Astrocyte (in vitro differentiated cells and primary cell): ENCODE data around the gene ADIG. TPM values are rescaled to one million over a fixed set of nuclear protein-coding genes. Genes with fewer than 3 reads are reported as not detected.

Experiments used
- DNase-seq: peaks from one replicate; pipeline ENCODE4 v3.0.0-alpha.2; 2010; ENCODE audit warnings: low read depth
- FAIRE-seq: peaks from 2 replicates; lab custom pipeline; 2011; peaks lifted over from hg19 to GRCh38; lab: Jason Lieb, UNC
- H2AFZ ChIP-seq: 2 replicates; pipeline ENCODE4 v1.6.0; 2012; ENCODE audit warnings: low read depth, low read length, inconsistent platforms
- H3K27ac ChIP-seq: 2 replicates; pipeline ENCODE4 v1.5.1; 2011; ENCODE audit warnings: low read depth, low read length, inconsistent platforms
- H3K27me3 ChIP-seq: 2 replicates; pipeline ENCODE4 v1.6.0; 2011; ENCODE audit warnings: low read length, inconsistent platforms; ENCODE audit not compliant: insufficient read depth
- H3K36me3 ChIP-seq: 2 replicates; pipeline ENCODE4 v1.5.1; 2011; ENCODE audit warnings: low read length, inconsistent platforms; ENCODE audit not compliant: insufficient read depth
- H3K4me1 ChIP-seq: 2 replicates; pipeline ENCODE4 v1.5.1; 2011; ENCODE audit warnings: low read length, inconsistent platforms; ENCODE audit not compliant: insufficient read depth
- H3K4me2 ChIP-seq: 2 replicates; pipeline ENCODE4 v1.6.0; 2012; ENCODE audit warnings: low read length, inconsistent platforms
- H3K4me3 ChIP-seq: 2 replicates; pipeline ENCODE4 v1.5.1; 2011; ENCODE audit warnings: low read depth, mild to moderate bottlenecking, low read length, inconsistent platforms; ENCODE audit not compliant: insufficient read depth
- H3K79me2 ChIP-seq: 2 replicates; pipeline ENCODE4 v1.6.0; 2012; ENCODE audit warnings: mild to moderate bottlenecking, low read length, inconsistent platforms; ENCODE audit not compliant: insufficient read depth
- H3K9ac ChIP-seq: 2 replicates; pipeline ENCODE4 v1.6.0; 2012; ENCODE audit warnings: mild to moderate bottlenecking, low read length, inconsistent platforms
- H3K9me3 ChIP-seq: 2 replicates; pipeline ENCODE4 v1.5.1; 2012; ENCODE audit warnings: low read depth, mild to moderate bottlenecking, low read length, inconsistent platforms; ENCODE audit not compliant: insufficient read depth
- H4K20me1 ChIP-seq: 2 replicates; pipeline ENCODE4 v1.6.0; 2012; ENCODE audit warnings: low read length, inconsistent platforms; ENCODE audit not compliant: insufficient read depth
- H3K27ac Mint-ChIP-seq: one replicate; pipeline ENCODE4 v1.8.0; 2021; ENCODE audit warnings: mild to moderate bottlenecking, mixed read lengths; ENCODE audit not compliant: unreplicated experiment
- H3K27me3 Mint-ChIP-seq: one replicate; pipeline ENCODE4 v1.8.0; 2021; ENCODE audit warnings: low read depth, mixed read lengths; ENCODE audit not compliant: unreplicated experiment
- H3K36me3 Mint-ChIP-seq: one replicate; pipeline ENCODE4 v1.8.0; 2021; ENCODE audit warnings: low read depth, mixed read lengths; ENCODE audit not compliant: unreplicated experiment
- H3K4me1 Mint-ChIP-seq: one replicate; pipeline ENCODE4 v1.8.0; 2021; ENCODE audit warnings: low read depth, mixed read lengths; ENCODE audit not compliant: unreplicated experiment
- H3K4me3 Mint-ChIP-seq: one replicate; pipeline ENCODE4 v1.8.0; 2021; ENCODE audit warnings: mild to moderate bottlenecking, moderate library complexity, mixed read lengths; ENCODE audit not compliant: unreplicated experiment
- H3K9me3 Mint-ChIP-seq: one replicate; pipeline ENCODE4 v1.8.0; 2021; ENCODE audit warnings: mild to moderate bottlenecking, mixed read lengths; ENCODE audit not compliant: unreplicated experiment
- EZH2 ChIP-seq: IDR thresholded peaks from 2 replicates; pipeline ENCODE4 v1.6.1; 2012; ENCODE audit warnings: mild to moderate bottlenecking, low read length, inconsistent platforms; ENCODE audit not compliant: insufficient read depth
- total RNA-seq: library from RNA; stranded (reverse); gene quantifications from 2 replicates; pipeline ENCODE4 v1.2.1, GENCODE V29; 2021
- TF ChIP-seq, protein P1 (sequence below): IDR thresholded peaks from 2 replicates; pipeline ENCODE4 v1.5.1; 2011; ENCODE audit warnings: low read depth, mild to moderate bottlenecking, inconsistent platforms, low read length, moderate library complexity; ENCODE audit not compliant: insufficient read depth

ADIG gene
- total RNA-seq, 1 donor from 2014 or later: not detected

DNA sequence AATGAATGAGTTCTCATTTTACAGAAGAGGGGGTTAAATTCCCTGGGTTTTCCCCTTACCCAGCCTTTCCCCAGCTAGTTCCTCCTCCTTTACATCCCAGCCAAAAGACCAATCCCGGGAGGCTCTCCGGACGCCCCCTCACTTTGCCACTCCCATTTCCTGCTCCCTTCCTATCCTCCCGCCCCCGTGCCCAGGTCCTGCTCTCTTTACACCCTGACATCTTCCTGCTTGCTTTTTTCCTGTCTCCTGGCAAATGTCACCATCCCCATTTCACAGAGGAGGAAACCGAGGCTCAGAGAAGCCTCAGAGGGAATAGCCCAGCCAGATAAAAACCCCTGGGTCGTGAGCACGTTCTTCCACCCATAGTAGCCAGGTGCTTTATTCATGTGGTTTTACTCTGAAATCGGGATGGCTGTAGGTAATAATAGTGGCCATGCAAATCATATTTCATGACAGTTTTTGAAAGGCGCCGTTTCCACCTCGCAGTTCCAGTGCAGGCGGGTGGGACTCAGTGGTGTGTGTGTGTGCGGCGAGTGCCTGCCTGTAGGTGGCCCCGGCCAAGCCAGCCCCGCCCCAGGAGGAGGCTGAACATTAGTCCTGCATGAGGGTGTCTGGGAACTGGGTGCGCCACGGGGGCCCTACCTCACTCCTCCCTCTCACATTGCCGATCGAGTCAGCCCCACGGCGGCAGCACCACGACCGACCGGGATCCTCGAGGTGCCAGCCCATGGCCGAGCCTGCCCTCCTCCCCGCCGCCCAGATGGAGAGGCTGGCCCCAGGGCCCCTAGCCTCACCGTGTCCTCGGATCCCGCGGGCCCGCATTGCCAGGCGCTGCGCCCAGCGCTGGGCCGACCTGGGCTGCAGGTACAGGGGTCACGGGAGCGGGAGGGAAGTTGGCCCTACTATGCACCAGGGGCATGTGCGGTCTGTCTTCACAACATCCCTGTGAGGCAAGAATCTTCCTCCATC lies 20.5 kb downstream of the ADIG start, which contains the start of gene ARHGAP40:
Gene ARHGAP40 (plus strand): TSS at position 594 of the 969 bp plus-strand sequence.
- H3K27ac ChIP-seq: no peak within 1 kb of the TSS
- H3K4me3 ChIP-seq: no peak within 1 kb of the TSS
- peaks cover 16% of the 10 kb centered on the region for H3K27me3 ChIP-seq
- no peaks in the 10 kb centered on the region for H4K20me1 ChIP-seq
- H3K27ac Mint-ChIP-seq: no peak within 1 kb of the TSS
- DNase-seq: peak; percentile 29
- H2AFZ ChIP-seq: peak within 1 kb of the TSS; percentile 75
- no peaks in the 10 kb centered on the region for H3K36me3 Mint-ChIP-seq
- H3K4me1 ChIP-seq: peaks cover 11% of the 10 kb centered on the region
- H3K9ac ChIP-seq: no peak within 1 kb of the TSS
- H3K4me1 Mint-ChIP-seq: peaks cover 7% of the 10 kb centered on the region
- TF ChIP-seq, protein P1, sequence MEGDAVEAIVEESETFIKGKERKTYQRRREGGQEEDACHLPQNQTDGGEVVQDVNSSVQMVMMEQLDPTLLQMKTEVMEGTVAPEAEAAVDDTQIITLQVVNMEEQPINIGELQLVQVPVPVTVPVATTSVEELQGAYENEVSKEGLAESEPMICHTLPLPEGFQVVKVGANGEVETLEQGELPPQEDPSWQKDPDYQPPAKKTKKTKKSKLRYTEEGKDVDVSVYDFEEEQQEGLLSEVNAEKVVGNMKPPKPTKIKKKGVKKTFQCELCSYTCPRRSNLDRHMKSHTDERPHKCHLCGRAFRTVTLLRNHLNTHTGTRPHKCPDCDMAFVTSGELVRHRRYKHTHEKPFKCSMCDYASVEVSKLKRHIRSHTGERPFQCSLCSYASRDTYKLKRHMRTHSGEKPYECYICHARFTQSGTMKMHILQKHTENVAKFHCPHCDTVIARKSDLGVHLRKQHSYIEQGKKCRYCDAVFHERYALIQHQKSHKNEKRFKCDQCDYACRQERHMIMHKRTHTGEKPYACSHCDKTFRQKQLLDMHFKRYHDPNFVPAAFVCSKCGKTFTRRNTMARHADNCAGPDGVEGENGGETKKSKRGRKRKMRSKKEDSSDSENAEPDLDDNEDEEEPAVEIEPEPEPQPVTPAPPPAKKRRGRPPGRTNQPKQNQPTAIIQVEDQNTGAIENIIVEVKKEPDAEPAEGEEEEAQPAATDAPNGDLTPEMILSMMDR: peak; percentile 5
- peak; percentile 50 for TF ChIP-seq EZH2
- peaks cover 13% of the 10 kb centered on the region for H3K27me3 Mint-ChIP-seq
- no peaks in the 10 kb centered on the region for H3K9me3 ChIP-seq
- H3K36me3 ChIP-seq: no peaks in the 10 kb centered on the region
- no peaks in the 10 kb centered on the region for H3K79me2 ChIP-seq
- H3K4me2 ChIP-seq: peak within 1 kb of the TSS; percentile 83
- FAIRE-seq: no peak
- no peaks in the 10 kb centered on the region for H3K9me3 Mint-ChIP-seq
- H3K4me3 Mint-ChIP-seq: no peak within 1 kb of the TSS

DNA sequence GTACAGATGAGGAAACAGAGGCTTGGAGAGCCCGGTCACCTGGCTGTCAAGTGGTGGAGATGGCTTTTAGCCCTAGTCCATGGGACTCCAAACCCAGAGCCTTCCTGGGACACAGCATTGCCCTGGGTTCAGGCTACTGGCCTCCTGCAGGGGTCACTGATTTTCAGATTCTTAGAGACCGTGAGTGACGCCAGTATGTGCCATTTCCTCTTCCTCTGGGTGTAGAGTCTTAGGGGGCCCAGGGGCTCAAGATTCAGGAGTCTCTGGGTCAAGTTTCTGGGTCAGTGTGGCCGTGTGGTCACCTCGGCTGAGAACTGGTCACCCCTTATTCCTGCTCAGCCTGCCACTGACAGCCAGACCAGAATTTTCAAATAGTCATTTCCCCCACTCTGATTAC lies 21.2 kb downstream of the ADIG start:
- Histone ChIP-seq H3K4me1 (peaks cover 11% of the 10 kb centered on the region), H2AFZ (peak overlapping the region; percentile 75), H3K27me3 (peaks cover 22% of the 10 kb centered on the region), H4K20me1 (no peaks in the 10 kb centered on the region), H3K4me2 (peak overlapping the region; percentile 83), H3K36me3 (no peaks in the 10 kb centered on the region), H3K79me2 (no peaks in the 10 kb centered on the region), H3K9ac (no peak overlapping the region), H3K9me3 (no peaks in the 10 kb centered on the region), H3K27ac (no peak overlapping the region), H3K4me3 (no peak overlapping the region)
- no peaks in the 10 kb centered on the region for H3K9me3 Mint-ChIP-seq
- DNase-seq: no peak
- no peak overlapping the region for H3K4me3 Mint-ChIP-seq
- no peak overlapping the region for H3K27ac Mint-ChIP-seq
- peaks cover 13% of the 10 kb centered on the region for H3K27me3 Mint-ChIP-seq
- H3K36me3 Mint-ChIP-seq: no peaks in the 10 kb centered on the region
- FAIRE-seq: no peak
- peaks cover 7% of the 10 kb centered on the region for H3K4me1 Mint-ChIP-seq
- TF ChIP-seq EZH2: no peak
- TF ChIP-seq, protein P1: no peak
